ENCODE measurements around the gene MAP1B.
"Not testable (repeated sequence)": the region's sequence is repeated elsewhere in the genome, so short reads cannot be mapped to it uniquely, and the experiment has no call there.

The MAP1B gene

GRCh38 chr5:72107131-72107900 lies at the start of gene MAP1B:
Gene MAP1B (plus strand): TSS chr5:72107475. CDS start chr5:72107532, 57 bp downstream.
- peak; percentile 77 for DNase-seq (ENCODE audit: low spot score)

DNA sequence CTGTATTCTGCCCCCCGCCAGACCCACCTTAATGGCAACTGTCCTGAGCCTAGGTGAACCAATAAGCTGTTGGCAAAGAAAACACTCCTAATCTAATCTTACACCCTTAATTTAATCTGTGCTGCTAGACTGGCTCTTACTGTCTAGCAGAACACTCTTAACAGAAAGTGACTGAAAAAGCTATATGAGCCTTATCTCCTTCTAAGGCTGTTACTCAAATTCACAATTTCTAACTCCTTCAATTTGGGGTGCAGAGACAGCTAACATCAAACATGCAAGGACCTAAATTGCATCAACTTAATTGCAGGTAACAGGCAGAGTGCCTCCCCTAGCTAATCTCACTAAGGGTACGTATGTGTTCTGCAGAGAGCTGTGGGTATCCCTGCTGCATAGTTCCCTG lies 49.5 kb upstream of the MAP1B start:
- no peak for DNase-seq (ENCODE audit: low spot score)

DNA sequence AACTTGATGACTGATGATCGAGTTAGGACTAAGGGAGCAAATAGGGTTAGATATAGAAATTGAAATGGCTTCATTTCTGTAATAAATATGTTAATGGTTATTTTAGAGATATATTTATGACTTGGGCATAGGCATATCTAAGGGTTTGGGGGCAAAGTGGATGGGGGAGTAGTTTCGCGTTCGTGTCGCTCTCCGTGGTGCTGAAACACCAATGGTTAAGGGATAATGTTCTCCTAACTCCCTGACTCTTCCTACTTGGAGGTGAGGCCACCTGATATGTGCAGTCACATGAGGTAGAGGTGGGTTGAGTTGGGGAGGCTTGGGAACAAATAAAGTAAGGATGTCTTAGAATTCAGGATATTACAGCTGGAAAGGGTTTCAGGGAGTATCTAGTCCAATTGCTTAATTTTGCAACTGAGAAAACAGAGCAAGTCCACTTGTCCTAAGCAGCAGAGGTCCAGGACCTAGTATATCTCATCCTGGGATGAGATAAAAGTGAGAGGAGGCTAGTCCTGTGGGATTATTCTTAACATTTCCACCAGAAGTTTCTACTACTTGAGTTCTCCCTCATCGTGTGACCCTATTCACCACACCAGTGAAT lies 44.0 kb upstream of the MAP1B start:
- DNase-seq (ENCODE audit: low spot score), result no peak

GRCh38 chr5:72064801-72065570 lies 42.3 kb upstream of the MAP1B start:
- peak; percentile 64 for DNase-seq (ENCODE audit: low spot score)

GRCh38 chr5:72065751-72066255 lies 41.5 kb upstream of the MAP1B start:
- DNase-seq (ENCODE audit: low spot score), result peak; percentile 54

GRCh38 chr5:72066705-72067107 lies 40.6 kb upstream of the MAP1B start:
- DNase-seq (ENCODE audit: low spot score), result peak; percentile 63

DNA sequence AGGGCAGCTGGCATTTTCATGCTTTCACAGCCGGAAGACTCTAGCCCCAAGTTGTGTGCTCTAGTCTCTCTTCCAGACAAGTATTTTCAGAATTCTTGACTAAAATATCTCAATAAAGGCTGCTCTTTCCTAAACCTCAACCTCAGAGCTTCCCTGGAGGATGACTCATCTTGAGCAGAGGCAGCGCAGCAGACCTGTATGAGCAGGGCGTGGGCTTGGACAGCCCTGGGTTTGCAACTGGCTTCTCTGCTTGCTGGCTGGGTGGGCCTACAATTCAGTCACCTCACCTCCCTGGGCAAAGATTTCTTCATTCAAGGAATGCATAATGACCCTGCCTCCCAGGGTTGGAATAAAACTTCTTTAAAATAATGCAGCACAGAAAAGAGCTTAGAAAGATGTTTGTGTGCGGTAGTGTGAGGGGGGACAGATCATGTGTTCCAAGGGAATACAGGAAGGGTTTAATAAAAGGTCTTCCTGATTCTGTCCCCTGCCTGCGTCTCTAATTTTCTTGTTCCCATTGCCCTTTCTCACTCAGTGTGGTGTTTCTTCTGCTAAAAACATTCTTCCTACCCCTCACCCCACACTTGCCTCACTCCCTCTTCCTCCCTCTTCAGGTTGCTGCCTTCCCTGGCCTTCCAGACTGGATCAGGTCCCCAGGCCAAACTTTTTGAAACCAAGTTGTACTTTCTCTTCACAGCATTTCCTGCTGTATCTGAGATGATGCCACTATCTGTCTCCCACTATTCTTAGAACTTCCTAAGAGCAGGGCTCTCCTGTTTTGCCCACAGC lies 39.4 kb upstream of the MAP1B start:
- peak; percentile 82 for DNase-seq (ENCODE audit: low spot score)

DNA sequence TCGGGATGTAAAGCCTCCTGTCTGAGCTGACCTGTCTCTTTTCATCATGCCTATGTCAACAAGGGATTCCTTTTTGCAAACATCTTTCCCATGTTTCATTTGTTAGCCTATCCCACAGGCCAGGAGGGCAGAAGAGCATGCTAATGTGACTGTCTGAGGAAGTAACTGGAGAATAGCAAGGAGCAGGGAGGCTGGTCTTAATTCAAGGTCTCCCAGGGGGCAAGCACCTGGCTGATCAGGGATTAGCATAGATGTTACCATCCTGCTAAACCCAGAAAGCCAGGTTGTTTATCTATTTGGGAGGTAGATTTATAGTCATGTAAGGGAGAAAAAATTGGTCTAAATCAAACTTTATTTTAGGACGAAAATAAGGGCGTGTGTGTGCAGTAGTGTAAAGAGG lies 36.7 kb upstream of the MAP1B start:
- DNase-seq (ENCODE audit: low spot score), result no peak

DNA sequence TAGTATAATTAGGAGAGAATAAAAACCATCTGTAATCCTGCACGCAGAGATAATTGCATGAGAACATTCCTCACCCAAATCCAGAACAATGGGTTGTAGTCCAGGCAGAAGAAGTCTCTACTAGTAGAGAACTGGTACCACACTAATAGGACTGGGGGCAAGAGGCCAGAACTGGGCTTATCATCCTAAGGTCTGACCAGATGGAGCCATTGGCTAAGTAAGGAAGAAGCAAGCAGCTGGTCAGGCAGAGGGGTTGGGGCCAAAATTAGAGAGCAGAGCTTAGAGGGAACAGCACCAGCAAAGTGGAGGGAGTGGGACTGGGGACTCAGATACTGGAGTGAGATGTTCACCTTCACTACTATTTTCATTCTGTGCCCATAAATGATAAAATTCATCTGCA lies 35.4 kb upstream of the MAP1B start:
- DNase-seq (ENCODE audit: low spot score), result no peak

GRCh38 chr5:72074251-72074650 lies 33.0 kb upstream of the MAP1B start:
- DNase-seq (ENCODE audit: low spot score), result no peak

GRCh38 chr5:72075461-72075860 lies 31.8 kb upstream of the MAP1B start:
- DNase-seq (ENCODE audit: low spot score), result no peak

DNA sequence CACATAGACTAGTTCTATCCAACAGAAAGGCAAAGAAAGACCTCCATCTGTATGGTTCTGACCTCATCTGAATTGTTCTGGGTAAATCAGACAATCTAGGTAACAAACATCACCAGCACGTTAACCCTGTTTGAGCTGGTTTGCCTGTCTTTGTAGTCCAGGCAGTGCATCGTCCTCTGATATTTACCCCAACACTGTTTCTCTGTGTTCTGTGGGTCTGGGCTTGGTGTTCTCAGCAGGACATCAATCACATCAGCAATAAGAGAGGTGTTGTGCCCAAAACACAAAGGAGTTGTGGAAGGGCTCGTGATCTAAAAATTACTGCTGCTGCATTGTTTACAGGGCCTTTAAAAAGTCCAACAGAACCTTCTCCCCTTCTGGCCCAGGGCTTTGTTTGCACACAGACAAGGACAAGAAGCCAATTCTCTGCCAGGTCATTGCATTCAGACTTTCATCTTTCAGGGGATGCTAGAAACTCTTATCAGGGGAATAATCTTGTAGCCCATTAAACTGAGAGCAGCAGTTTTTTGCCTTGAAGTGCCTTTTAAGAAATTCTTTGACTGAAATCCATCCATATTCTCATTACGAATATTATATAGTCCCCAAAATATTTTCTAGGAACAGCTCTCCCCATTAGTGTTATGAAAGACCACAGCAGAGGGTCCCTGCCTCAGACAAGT lies 30.5 kb upstream of the MAP1B start:
- no peak for DNase-seq (ENCODE audit: low spot score)

DNA sequence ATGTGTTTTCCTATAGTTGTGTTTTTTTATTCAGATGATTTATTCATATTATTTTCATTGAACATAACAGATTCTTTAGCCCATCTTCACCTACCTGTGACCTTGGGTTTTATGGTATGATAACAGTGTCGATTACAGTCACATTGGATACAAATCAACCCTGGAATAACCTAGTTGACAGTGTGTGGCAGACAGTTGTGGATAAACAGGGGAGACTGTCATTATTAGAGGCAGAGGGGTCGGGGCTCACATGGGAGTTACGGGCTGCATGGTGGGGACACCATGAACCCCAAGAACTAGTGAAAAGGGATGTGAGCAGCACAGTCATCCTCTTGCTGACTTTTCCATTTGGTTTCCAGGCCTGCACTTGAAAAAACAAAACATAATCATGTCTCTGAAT lies 29.9 kb upstream of the MAP1B start:
- no peak for DNase-seq (ENCODE audit: low spot score)

DNA sequence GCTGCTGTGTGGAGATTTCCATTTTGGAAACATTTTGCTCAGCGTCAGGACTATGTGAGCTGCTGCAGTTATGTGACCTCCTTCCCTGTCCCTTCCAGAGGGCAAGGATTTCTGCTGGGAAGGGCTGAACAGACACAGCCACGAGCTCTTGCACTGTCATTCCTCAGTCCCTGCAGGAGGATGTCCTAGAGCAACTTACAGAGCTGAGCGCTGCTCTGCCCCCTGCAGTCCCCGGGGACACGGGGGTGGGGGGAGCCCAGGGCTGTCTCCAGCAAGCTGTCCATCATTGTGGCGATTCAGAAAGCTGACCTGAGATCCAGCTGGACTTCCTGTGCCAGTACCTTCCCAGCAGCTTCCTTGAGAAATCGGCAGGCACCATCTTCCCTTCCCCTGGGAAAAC lies 28.0 kb upstream of the MAP1B start:
- peak; percentile 5 for DNase-seq (ENCODE audit: low spot score)

- no peak for DNase-seq (ENCODE audit: low spot score)
These were observed 25.2 kb upstream of the MAP1B start for GRCh38 chr5:72082048-72082447.

GRCh38 chr5:72084876-72085275 lies 22.4 kb upstream of the MAP1B start:
- DNase-seq (ENCODE audit: low spot score), result no peak

- no peak for DNase-seq (ENCODE audit: low spot score)
These were observed 22.0 kb upstream of the MAP1B start for GRCh38 chr5:72085319-72085718.

GRCh38 chr5:72089713-72090112 lies 17.6 kb upstream of the MAP1B start:
- not testable (repeated sequence) for DNase-seq (ENCODE audit: low spot score)

GRCh38 chr5:72092074-72092473 lies 15.2 kb upstream of the MAP1B start:
- no peak for DNase-seq (ENCODE audit: low spot score)

DNA sequence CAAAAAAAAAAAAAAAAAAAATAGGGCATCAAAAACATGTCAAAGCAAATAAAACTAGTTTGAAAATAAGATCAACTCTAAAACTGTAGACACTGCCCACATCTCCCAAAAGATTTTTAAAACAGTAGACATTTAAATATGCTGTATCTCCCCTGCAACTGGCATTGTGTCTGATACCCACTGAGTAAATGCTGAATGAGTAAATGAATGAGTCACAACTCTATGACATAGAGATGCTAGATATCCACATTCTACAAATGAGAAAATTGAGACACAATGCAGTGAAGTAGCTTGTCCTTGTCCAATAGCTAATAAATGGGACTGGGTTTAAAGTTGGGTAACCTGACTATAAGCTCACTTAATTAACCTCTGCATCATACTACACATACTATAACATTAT lies 14.1 kb upstream of the MAP1B start:
- no peak for DNase-seq (ENCODE audit: low spot score)

DNA sequence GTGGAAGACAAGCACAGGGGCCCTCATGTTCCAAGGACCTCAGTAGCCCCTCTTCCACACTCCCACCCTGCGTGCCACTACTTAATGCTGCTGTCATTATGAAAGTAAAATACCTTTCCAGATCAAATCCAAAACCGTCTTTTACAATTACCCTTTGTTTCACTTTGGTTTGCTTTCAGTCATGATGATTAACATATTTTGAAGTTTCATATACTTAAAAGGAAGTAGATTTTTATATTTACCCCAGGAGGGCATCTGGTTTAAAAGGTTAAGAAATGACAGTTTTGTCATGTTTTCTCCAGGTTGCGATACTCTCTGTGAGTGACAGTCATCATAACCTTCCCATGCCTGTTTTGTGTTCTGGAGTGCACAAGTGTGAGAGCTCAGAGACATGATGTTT lies 13.5 kb upstream of the MAP1B start:
- no peak for DNase-seq (ENCODE audit: low spot score)
